Activated naive CD8-positive, alpha-beta T cell treated with anti-CD3 and anti-CD28 coated beads, Interleukin-2, amount 10 ng/mL, durations not matched to agents 7 days and 5 days (primary cell): ENCODE results near the gene OR51B5. TPM values are rescaled to one million over a fixed set of nuclear protein-coding genes. Genes with fewer than 3 reads are reported as not detected.
"Not testable (repeated sequence)": the region's sequence is repeated elsewhere in the genome, so short reads cannot be mapped to it uniquely, and the experiment has no call there.

Experiments used
- ATAC-seq: fragments of 150-1000 bp; cut with Tn5 transposase; one replicate; pipeline ENCODE4 v1.10.0; 2021; ENCODE audit warnings: low read depth, moderate library complexity
- POLR2A ChIA-PET: fragments of 350-600 bp; sonication (Branson Sonifier 250); formaldehyde crosslinking; loops from one replicate; lab custom pipeline; 2021; ENCODE audit warnings: antibody characterized with exemption; lab: Charles Lee
- DNase-seq: peaks from one replicate; pipeline ENCODE4 v3.0.0; 2021
- H3K27ac Mint-ChIP-seq: one replicate; pipeline ENCODE4 v1.8.0; 2022; ENCODE audit warnings: mild to moderate bottlenecking, mixed read lengths
- H3K27me3 Mint-ChIP-seq: one replicate; pipeline ENCODE4 v1.8.0; 2022; ENCODE audit warnings: mild to moderate bottlenecking, moderate library complexity, mixed read lengths
- H3K36me3 Mint-ChIP-seq: one replicate; pipeline ENCODE4 v1.8.0; 2021; ENCODE audit warnings: mild to moderate bottlenecking, mixed read lengths
- H3K4me1 Mint-ChIP-seq: one replicate; pipeline ENCODE4 v1.8.0; 2021; ENCODE audit warnings: mixed read lengths
- H3K4me3 Mint-ChIP-seq: one replicate; pipeline ENCODE4 v1.8.0; 2022; ENCODE audit warnings: mild to moderate bottlenecking, moderate library complexity, mixed read lengths
- H3K9me3 Mint-ChIP-seq: one replicate; pipeline ENCODE4 v1.8.0; 2021; ENCODE audit warnings: mixed read lengths
- total RNA-seq, 2 experiments: library from RNA; stranded (reverse); gene quantifications; one replicate each; pipeline ENCODE4 v1.2.3, GENCODE V29; 2021

OR51B5 gene
- total RNA-seq, 2 experiments from 2014 or later, result not detected

- POLR2A ChIA-PET, result no interaction called here
- Mint-ChIP-seq H3K9me3 (no peaks in the 10 kb centered on the region), H3K4me1 (no peaks in the 10 kb centered on the region), H3K4me3 (no peak overlapping the region), H3K27me3 (peaks cover 3% of the 10 kb centered on the region), H3K27ac (no peak overlapping the region), H3K36me3 (no peaks in the 10 kb centered on the region)
- no peak for ATAC-seq
- DNase-seq, result no peak
These were observed 35.9 kb downstream of the OR51B5 start for GRCh38 chr11:5307256-5308019.

DNA sequence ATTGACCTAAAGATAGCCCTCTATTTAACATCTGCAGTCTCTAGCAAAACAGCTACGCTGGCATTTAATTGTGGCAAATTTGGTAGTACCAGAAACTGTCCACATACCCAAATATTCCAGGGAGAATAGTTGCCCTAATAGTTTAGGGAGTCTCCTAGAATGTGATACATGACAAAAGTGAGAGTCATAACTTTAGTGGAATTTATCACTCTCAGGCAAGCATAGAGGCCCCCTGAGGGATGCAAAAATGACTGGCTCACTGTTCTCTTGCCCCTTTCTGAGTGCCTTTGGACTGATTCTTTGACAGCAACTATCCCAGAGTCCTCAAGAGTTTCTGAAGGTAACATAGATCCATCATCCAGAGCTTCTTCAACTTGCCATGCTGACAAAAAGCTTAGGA is 39.3 kb downstream of the OR51B5 start:
- ATAC-seq, result no peak
- POLR2A ChIA-PET, result no interaction called here
- H3K36me3 Mint-ChIP-seq, result no peaks in the 10 kb centered on the region
- peaks cover 3% of the 10 kb centered on the region for H3K27me3 Mint-ChIP-seq
- no peak for DNase-seq
- H3K9me3 Mint-ChIP-seq, result no peaks in the 10 kb centered on the region
- H3K27ac Mint-ChIP-seq, result no peak overlapping the region
- no peak overlapping the region for H3K4me3 Mint-ChIP-seq
- no peaks in the 10 kb centered on the region for H3K4me1 Mint-ChIP-seq

GRCh38 chr11:5303626-5304025 is 39.7 kb downstream of the OR51B5 start:
- Mint-ChIP-seq H3K36me3 (no peaks in the 10 kb centered on the region), H3K4me3 (no peak overlapping the region), H3K9me3 (no peaks in the 10 kb centered on the region), H3K27me3 (peaks cover 3% of the 10 kb centered on the region), H3K27ac (no peak overlapping the region), H3K4me1 (no peaks in the 10 kb centered on the region)
- ATAC-seq (no peak), DNase-seq (no peak)
- POLR2A ChIA-PET, result no interaction called here

DNA sequence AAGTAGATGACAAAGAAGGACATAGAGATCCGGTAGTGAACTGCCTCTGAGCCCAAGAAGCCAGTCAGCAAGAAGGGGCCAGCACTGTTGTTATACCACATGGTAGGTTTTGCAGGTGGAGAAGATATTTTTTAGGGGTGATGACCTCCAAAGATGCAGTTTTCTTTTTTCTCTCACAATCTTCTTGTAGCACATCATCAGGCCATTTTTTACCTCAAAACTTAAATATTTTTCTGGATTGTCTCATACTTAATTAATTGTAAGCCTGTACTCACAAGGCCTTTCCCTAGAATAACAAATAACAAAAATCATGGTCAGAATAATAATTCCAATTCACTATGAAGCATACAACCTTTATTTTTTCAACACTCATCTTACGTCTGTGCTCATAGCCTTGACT is 41.5 kb downstream of the OR51B5 start, which contains the start of gene OR51B4:
Gene OR51B4, minus strand, starts transcription at position 101 of the 400 bp plus-strand sequence. Its CDS starts 0 bp downstream, at position 101.
- ATAC-seq, result no peak
- Mint-ChIP-seq H3K9me3 (no peaks in the 10 kb centered on the region), H3K4me3 (no peak within 1 kb of the TSS), H3K27me3 (peaks cover 6% of the 10 kb centered on the region), H3K36me3 (no peaks in the 10 kb centered on the region), H3K27ac (no peak within 1 kb of the TSS), H3K4me1 (no peaks in the 10 kb centered on the region)
- POLR2A ChIA-PET, result no interaction called here
- DNase-seq, result no peak

DNA sequence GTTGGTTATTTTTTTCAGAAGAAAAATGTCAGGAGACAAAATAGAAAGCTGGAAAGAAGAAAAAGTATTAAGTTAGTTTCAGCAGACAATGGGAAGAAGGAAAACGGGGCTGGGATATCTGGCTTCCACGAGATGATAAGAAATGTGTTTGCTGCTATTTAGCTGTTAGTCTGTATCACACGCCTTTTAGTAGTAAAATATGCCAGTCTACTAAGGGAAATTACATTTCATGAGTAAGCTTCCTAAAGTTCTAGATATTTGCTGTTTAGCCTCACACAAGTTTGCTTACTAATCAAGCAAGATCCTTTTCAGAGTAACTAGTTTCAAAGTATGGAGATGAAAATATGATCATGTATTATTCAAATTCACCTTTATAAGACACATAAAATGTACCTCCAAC is 43.1 kb downstream of the OR51B5 start:
- no peak for ATAC-seq
- POLR2A ChIA-PET, result no interaction called here

DNA sequence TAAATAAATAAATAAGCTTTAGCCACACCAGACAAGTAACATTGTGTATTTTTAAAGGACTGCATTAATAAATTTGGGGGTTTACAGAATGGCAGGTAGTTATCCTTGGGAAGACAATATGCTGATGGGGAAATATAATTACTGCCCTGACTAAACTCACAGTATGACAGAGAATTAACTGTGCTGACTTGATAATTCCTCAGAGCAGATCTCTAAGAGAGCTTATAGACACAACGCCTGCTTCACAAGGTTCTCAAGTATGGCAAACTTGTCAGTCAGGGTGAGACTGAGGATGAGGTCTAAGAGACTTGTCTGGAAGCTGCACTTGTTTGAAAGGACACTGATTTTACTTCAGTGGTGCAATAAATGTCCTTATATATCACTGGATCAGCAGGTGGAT is 44.9 kb downstream of the OR51B5 start:
- no peak overlapping the region for H3K4me3 Mint-ChIP-seq
- no peaks in the 10 kb centered on the region for H3K9me3 Mint-ChIP-seq
- H3K36me3 Mint-ChIP-seq, result no peaks in the 10 kb centered on the region
- H3K27me3 Mint-ChIP-seq, result peaks cover 7% of the 10 kb centered on the region
- H3K4me1 Mint-ChIP-seq, result no peaks in the 10 kb centered on the region
- no peak overlapping the region for H3K27ac Mint-ChIP-seq
- no peak for DNase-seq
- no peak for ATAC-seq
- POLR2A ChIA-PET, result no interaction called here

More for the DNA sequence above, 43.1 kb downstream of the OR51B5 start:
- no peak overlapping the region for H3K4me3 Mint-ChIP-seq
- no peaks in the 10 kb centered on the region for H3K9me3 Mint-ChIP-seq
- no peaks in the 10 kb centered on the region for H3K4me1 Mint-ChIP-seq
- H3K27ac Mint-ChIP-seq, result no peak overlapping the region
- DNase-seq, result no peak
- H3K27me3 Mint-ChIP-seq, result peaks cover 7% of the 10 kb centered on the region
- H3K36me3 Mint-ChIP-seq, result no peaks in the 10 kb centered on the region

GRCh38 chr11:5297721-5298323 is 45.5 kb downstream of the OR51B5 start:
- Mint-ChIP-seq H3K27ac (no peak overlapping the region), H3K9me3 (no peaks in the 10 kb centered on the region), H3K4me1 (no peaks in the 10 kb centered on the region), H3K4me3 (no peak overlapping the region), H3K27me3 (peaks cover 7% of the 10 kb centered on the region), H3K36me3 (no peaks in the 10 kb centered on the region)
- POLR2A ChIA-PET, result no interaction called here
- no peak for DNase-seq
- no peak for ATAC-seq

GRCh38 chr11:5294342-5294995 is 48.9 kb downstream of the OR51B5 start:
- H3K36me3 Mint-ChIP-seq, H3K27me3 Mint-ChIP-seq, POLR2A ChIA-PET, ATAC-seq, H3K4me3 Mint-ChIP-seq, H3K9me3 Mint-ChIP-seq, DNase-seq, H3K27ac Mint-ChIP-seq, H3K4me1 Mint-ChIP-seq: not testable (repeated sequence)

GRCh38 chr11:5293028-5293427 is 50.3 kb downstream of the OR51B5 start:
- H3K9me3 Mint-ChIP-seq, result no peaks in the 10 kb centered on the region
- H3K4me1 Mint-ChIP-seq, result no peaks in the 10 kb centered on the region
- POLR2A ChIA-PET, result no interaction called here
- no peak overlapping the region for H3K4me3 Mint-ChIP-seq
- ATAC-seq, result no peak
- peaks cover 7% of the 10 kb centered on the region for H3K27me3 Mint-ChIP-seq
- no peaks in the 10 kb centered on the region for H3K36me3 Mint-ChIP-seq
- no peak overlapping the region for H3K27ac Mint-ChIP-seq
- no peak for DNase-seq

Other genes starting within 250 kb of the OR51B5 start
- not detected for gene OR52A5, start 205.2 kb downstream of the OR51B5 start, total RNA-seq
- gene OR52A1, start 188.8 kb downstream of the OR51B5 start, total RNA-seq, result not detected
- gene OR51V1, start 142.8 kb downstream of the OR51B5 start, total RNA-seq, result not detected
- gene HBB, start 116.5 kb downstream of the OR51B5 start, total RNA-seq, result not detected
- gene HBD, start 109.0 kb downstream of the OR51B5 start, total RNA-seq, result not detected
- not detected for gene HBG1, start 93.7 kb downstream of the OR51B5 start, total RNA-seq
- not detected for gene HBG2, start 88.7 kb downstream of the OR51B5 start, total RNA-seq
- gene HBE1, start 73.6 kb downstream of the OR51B5 start, total RNA-seq, result not detected
- gene OR51B4, start 41.6 kb downstream of the OR51B5 start, total RNA-seq, result not detected
- not detected for gene OR51B2, start 19.2 kb downstream of the OR51B5 start, total RNA-seq
- not detected for gene OR51B6, start 8.0 kb upstream of the OR51B5 start, total RNA-seq
- gene OR51M1, start 40.3 kb upstream of the OR51B5 start, total RNA-seq, result not detected
- gene OR51Q1, start 78.6 kb upstream of the OR51B5 start, total RNA-seq, result not detected
- gene OR51I1, start 98.0 kb upstream of the OR51B5 start, total RNA-seq, result not detected
- gene OR51I2, start 105.8 kb upstream of the OR51B5 start, total RNA-seq, result not detected
- not detected for gene OR52D1, start 145.2 kb upstream of the OR51B5 start, total RNA-seq
- gene UBQLN3, start 166.4 kb upstream of the OR51B5 start, total RNA-seq, result under 1 TPM in 1 of 2 experiments, not detected in 1; 0.17 TPM
- under 1 TPM; 0.30 to 0.60 TPM for gene UBQLNL, start 173.2 kb upstream of the OR51B5 start, total RNA-seq
- gene OR52H1, start 205.0 kb upstream of the OR51B5 start, total RNA-seq, result not detected
- not detected for gene OR52B6, start 237.4 kb upstream of the OR51B5 start, total RNA-seq